NCI-H2171 treated with DMSO at 0.1 percent for 48 hours (cell line): ENCODE measurements around the gene CRYBG3.
A peak's percentile ranks its signal among the peaks of the same experiment; 100 is the strongest.
"Not testable (repeated sequence)": the region's sequence is repeated elsewhere in the genome, so short reads cannot be mapped to it uniquely, and the experiment has no call there.

Source experiments
- DNase-seq: peaks from one replicate; lab custom pipeline; 2025; lab: John Stamatoyannopoulos, UW

Gene CRYBG3

GRCh38 chr3:97821774-97822358 is at the start of gene CRYBG3:
Gene CRYBG3 (plus strand): TSS chr3:97822011. CDS start chr3:97822207, 196 bp downstream.
- DNase-seq, result peak; percentile 78

- no peak for DNase-seq
These were observed 48.9 kb upstream of the CRYBG3 start for GRCh38 chr3:97772926-97773325.

GRCh38 chr3:97778152-97778551 is 43.7 kb upstream of the CRYBG3 start:
- no peak for DNase-seq

- peak; percentile 81 for DNase-seq
These were observed 28.3 kb upstream of the CRYBG3 start for GRCh38 chr3:97793420-97794019.

- no peak for DNase-seq
These were observed 25.9 kb upstream of the CRYBG3 start for GRCh38 chr3:97795951-97796350.

GRCh38 chr3:97804471-97804870 is 17.3 kb upstream of the CRYBG3 start:
- no peak for DNase-seq

- DNase-seq, result no peak
These were observed 10.9 kb upstream of the CRYBG3 start for GRCh38 chr3:97810779-97811390.

GRCh38 chr3:97815149-97815917 is 6.5 kb upstream of the CRYBG3 start:
- DNase-seq, result peak; percentile 33

GRCh38 chr3:97816811-97817210 is 5.0 kb upstream of the CRYBG3 start:
- DNase-seq, result peak; percentile 59

- DNase-seq, result peak; percentile 100
These were observed 3.8 kb upstream of the CRYBG3 start for GRCh38 chr3:97817965-97818364.

GRCh38 chr3:97820780-97821179 is 1.0 kb upstream of the CRYBG3 start:
- no peak for DNase-seq

- DNase-seq, result no peak
These were observed 481 bp upstream of the CRYBG3 start for GRCh38 chr3:97821287-97821773.

GRCh38 chr3:97822359-97822775 is 556 bp downstream of the CRYBG3 start:
- peak; percentile 53 for DNase-seq

GRCh38 chr3:97823046-97824004 is 1.5 kb downstream of the CRYBG3 start:
- no peak for DNase-seq

- DNase-seq, result no peak
These were observed 3.3 kb downstream of the CRYBG3 start for GRCh38 chr3:97825101-97825500.

GRCh38 chr3:97827741-97828471 is 6.1 kb downstream of the CRYBG3 start:
- no peak for DNase-seq

GRCh38 chr3:97829198-97829597 is 7.4 kb downstream of the CRYBG3 start:
- no peak for DNase-seq

GRCh38 chr3:97830638-97831037 is 8.8 kb downstream of the CRYBG3 start:
- DNase-seq, result no peak

GRCh38 chr3:97831140-97831539 is 9.3 kb downstream of the CRYBG3 start:
- DNase-seq, result no peak

- not testable (repeated sequence) for DNase-seq
These were observed 11.4 kb downstream of the CRYBG3 start for GRCh38 chr3:97833184-97833583.

GRCh38 chr3:97835761-97836160 is 13.9 kb downstream of the CRYBG3 start:
- DNase-seq, result no peak
